ENCODE measurements around the gene GP1BB. TPM values are rescaled to one million over a fixed set of nuclear protein-coding genes. Genes with fewer than 3 reads are reported as not detected.
"Not testable (repeated sequence)": the region's sequence is repeated elsewhere in the genome, so short reads cannot be mapped to it uniquely, and the experiment has no call there.

The GP1BB gene
- total RNA-seq = 0.90 TPM in 1 of 2 replicates, not detected in the other

DNA sequence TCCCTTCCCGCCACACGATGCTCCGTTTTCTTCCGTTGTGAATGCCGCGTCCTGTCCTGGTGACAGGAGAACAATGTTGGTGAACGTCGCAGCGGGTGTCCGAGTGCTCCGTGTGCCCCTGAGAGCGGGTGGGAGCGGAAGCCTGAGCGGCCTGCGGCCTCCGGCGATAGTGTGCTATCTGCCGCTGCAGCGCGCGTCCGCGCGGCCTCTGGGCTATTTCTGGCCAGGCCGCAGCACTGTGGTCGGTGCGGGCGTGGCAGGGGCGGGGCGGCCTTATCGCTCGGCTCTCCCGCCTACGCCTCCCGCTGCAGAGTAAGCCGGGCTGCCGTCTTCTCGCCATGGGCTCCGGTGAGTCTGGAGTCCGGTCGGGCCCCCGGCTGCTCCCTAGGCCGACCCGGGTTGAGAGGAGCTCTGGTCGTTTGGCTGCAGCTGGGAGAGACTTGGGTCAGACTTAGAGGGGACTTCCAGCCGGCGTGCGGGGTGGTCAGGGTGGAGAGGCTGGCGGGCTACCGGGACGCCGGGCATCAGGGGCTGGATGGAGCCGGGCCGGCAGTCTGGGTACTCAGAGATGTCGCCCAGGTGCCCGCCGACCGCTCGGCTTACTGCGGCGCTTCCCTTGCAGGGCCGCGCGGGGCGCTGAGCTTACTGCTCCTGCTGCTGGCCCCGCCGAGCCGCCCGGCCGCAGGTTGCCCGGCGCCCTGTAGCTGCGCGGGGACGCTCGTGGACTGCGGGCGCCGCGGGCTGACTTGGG is at the start of gene GP1BB:
Gene GP1BB, plus strand, starts transcription at position 308 of the 751 bp plus-strand sequence. Its CDS starts 31 bp downstream, at position 339.
- Histone ChIP-seq H3K27me3 (ENCODE audit: control insufficient read depth, insufficient read depth, low read length) (peaks cover 2% of the 10 kb centered on the region), H3K36me3 (ENCODE audit: control insufficient read depth, insufficient read depth, low read length) (no peaks in the 10 kb centered on the region), H3K4me3 (ENCODE audit: low read depth, low read length) (no peak within 1 kb of the TSS)
- DNase-seq (ENCODE audit: low read depth) = no peak
- FAIRE-seq = no peak
- TF ChIP-seq, protein P1, sequence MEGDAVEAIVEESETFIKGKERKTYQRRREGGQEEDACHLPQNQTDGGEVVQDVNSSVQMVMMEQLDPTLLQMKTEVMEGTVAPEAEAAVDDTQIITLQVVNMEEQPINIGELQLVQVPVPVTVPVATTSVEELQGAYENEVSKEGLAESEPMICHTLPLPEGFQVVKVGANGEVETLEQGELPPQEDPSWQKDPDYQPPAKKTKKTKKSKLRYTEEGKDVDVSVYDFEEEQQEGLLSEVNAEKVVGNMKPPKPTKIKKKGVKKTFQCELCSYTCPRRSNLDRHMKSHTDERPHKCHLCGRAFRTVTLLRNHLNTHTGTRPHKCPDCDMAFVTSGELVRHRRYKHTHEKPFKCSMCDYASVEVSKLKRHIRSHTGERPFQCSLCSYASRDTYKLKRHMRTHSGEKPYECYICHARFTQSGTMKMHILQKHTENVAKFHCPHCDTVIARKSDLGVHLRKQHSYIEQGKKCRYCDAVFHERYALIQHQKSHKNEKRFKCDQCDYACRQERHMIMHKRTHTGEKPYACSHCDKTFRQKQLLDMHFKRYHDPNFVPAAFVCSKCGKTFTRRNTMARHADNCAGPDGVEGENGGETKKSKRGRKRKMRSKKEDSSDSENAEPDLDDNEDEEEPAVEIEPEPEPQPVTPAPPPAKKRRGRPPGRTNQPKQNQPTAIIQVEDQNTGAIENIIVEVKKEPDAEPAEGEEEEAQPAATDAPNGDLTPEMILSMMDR (IDR thresholded peaks at IDR 0.05; ENCODE audit: insufficient read depth, low read length, severe bottlenecking) = no peak

GRCh38 chr22:19673660-19674059 is 49.7 kb upstream of the GP1BB start:
- DNase-seq (ENCODE audit: low read depth) = no peak
- no peak for FAIRE-seq
- TF ChIP-seq, protein P1 (IDR thresholded peaks at IDR 0.05; ENCODE audit: insufficient read depth, low read length, severe bottlenecking) = no peak
- Histone ChIP-seq H3K4me3 (ENCODE audit: low read depth, low read length) (no peak overlapping the region), H3K36me3 (ENCODE audit: control insufficient read depth, insufficient read depth, low read length) (no peaks in the 10 kb centered on the region), H3K27me3 (ENCODE audit: control insufficient read depth, insufficient read depth, low read length) (peaks cover 2% of the 10 kb centered on the region)

GRCh38 chr22:19674129-19674928 is 49.0 kb upstream of the GP1BB start:
- no peak for DNase-seq (ENCODE audit: low read depth)

GRCh38 chr22:19674929-19675253 is 48.4 kb upstream of the GP1BB start:
- Histone ChIP-seq H3K4me3 (ENCODE audit: low read depth, low read length) (no peak overlapping the region), H3K27me3 (ENCODE audit: control insufficient read depth, insufficient read depth, low read length) (peaks cover 3% of the 10 kb centered on the region), H3K36me3 (ENCODE audit: control insufficient read depth, insufficient read depth, low read length) (no peaks in the 10 kb centered on the region)
- TF ChIP-seq, protein P1 (IDR thresholded peaks at IDR 0.05; ENCODE audit: insufficient read depth, low read length, severe bottlenecking) = no peak
- FAIRE-seq (no peak), DNase-seq (ENCODE audit: low read depth) (no peak)

More at GRCh38 chr22:19674129-19674928, 49.0 kb upstream of the GP1BB start:
- FAIRE-seq = no peak
- peaks cover 3% of the 10 kb centered on the region for H3K27me3 ChIP-seq (ENCODE audit: control insufficient read depth, insufficient read depth, low read length)
- no peaks in the 10 kb centered on the region for H3K36me3 ChIP-seq (ENCODE audit: control insufficient read depth, insufficient read depth, low read length)
- H3K4me3 ChIP-seq (ENCODE audit: low read depth, low read length) = no peak overlapping the region
- TF ChIP-seq, protein P1 (IDR thresholded peaks at IDR 0.05; ENCODE audit: insufficient read depth, low read length, severe bottlenecking) = no peak

DNA sequence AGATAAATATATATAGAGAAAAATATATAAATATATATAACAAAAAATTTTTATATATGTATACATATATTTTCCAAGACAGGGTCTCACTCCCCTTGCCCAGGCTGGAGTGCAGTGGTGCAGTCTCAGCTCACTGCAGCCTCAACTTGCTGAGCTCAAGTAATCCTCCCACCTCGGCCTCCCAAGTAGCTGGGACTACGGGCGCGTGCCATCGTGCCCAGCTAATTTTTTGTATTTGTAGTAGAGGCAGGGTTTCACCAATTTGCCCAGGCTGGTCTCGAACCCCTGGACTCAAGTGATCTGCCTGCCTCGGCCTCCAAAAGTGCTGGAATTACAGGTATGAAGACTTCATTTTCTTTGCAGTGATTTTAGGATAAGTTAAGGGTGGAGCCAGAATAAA is 47.9 kb upstream of the GP1BB start:
- Histone ChIP-seq H3K36me3 (ENCODE audit: control insufficient read depth, insufficient read depth, low read length) (no peaks in the 10 kb centered on the region), H3K27me3 (ENCODE audit: control insufficient read depth, insufficient read depth, low read length) (peaks cover 2% of the 10 kb centered on the region), H3K4me3 (ENCODE audit: low read depth, low read length) (no peak overlapping the region)
- no peak for DNase-seq (ENCODE audit: low read depth)
- no peak for FAIRE-seq
- TF ChIP-seq, protein P1 (IDR thresholded peaks at IDR 0.05; ENCODE audit: insufficient read depth, low read length, severe bottlenecking) = no peak

DNA sequence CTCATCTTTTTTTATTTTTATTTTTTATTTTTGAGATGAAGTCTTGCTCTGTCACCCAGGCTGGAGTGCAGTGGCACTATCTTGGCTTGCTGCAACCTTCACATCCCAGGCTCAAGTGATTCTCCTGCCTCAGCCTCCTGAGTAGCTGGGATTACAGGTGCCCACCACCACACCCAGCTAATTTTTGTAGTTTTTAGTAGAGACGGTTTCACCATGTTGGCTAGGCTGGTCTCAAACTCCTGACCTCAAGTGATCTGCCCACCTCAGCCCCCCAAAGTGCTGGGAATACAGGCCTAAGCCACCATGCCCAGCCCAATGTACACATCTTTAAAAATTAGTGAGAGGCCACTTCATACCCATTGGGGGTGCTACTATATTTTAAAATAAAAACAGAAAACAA is 46.9 kb upstream of the GP1BB start:
- not testable (repeated sequence) for H3K27me3 ChIP-seq (ENCODE audit: control insufficient read depth, insufficient read depth, low read length); DNase-seq (ENCODE audit: low read depth); H3K36me3 ChIP-seq (ENCODE audit: control insufficient read depth, insufficient read depth, low read length); FAIRE-seq; H3K4me3 ChIP-seq (ENCODE audit: low read depth, low read length)

Data from bronchial epithelial cell (primary cell).